Thyroid gland (tissue), 4 donors: ENCODE data around the gene UBAP1L.

ENCODE experiments used
- CTCF ChIP-seq, 6 experiments: fragments of 200-600 bp in 3 of 6; fragments of 450-650 bp in 3 of 6; sonication (generic) in 3 of 6; IDR thresholded peaks; one replicate each; pipeline ENCODE4 v1.5.1; 2016 to 2019; ENCODE audit warnings: antibody characterized with exemption in 6 of 6, mild to moderate bottlenecking in 2 of 6, inconsistent platforms in 1 of 6, moderate library complexity in 1 of 6
- POLR2A ChIP-seq, 2 donors: fragments of 450-650 bp; IDR thresholded peaks; one replicate each; pipeline ENCODE4 v1.6.1; 2017; ENCODE audit warnings: antibody characterized with exemption in 2 of 2, mild to moderate bottlenecking in 2 of 2, moderate library complexity in 1 of 2

- TF ChIP-seq CTCF (IDR thresholded peaks at IDR 0.05) (no peak), POLR2A (IDR thresholded peaks at IDR 0.05) (no peak)
Observed at GRCh38 chr15:65156692-65157091, 41.7 kb upstream of the UBAP1L start.
